HG03139 (cell line): ENCODE results near the gene RAD52.

Experiments
- ATAC-seq: cut with Tn5 transposase; IDR thresholded peaks from one replicate; pipeline ENCODE4 v1.9.1; 2021; ENCODE audit not compliant: unreplicated experiment

RAD52 gene

DNA sequence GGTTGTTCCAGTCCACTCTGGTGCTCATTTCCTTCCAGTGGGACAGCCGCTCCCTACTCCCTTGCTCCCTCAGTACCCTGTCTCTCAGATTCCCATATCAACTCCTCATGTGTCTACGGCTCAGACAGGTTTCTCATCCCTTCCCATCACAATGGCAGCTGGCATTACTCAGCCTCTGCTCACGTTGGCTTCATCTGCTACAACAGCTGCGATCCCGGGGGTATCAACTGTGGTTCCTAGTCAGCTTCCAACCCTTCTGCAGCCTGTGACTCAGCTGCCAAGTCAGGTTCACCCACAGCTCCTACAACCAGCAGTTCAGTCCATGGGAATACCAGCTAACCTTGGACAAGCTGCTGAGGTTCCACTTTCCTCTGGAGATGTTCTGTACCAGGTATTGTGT, 69.9 kb downstream of the RAD52 start:
- ATAC-seq, result no peak

DNA sequence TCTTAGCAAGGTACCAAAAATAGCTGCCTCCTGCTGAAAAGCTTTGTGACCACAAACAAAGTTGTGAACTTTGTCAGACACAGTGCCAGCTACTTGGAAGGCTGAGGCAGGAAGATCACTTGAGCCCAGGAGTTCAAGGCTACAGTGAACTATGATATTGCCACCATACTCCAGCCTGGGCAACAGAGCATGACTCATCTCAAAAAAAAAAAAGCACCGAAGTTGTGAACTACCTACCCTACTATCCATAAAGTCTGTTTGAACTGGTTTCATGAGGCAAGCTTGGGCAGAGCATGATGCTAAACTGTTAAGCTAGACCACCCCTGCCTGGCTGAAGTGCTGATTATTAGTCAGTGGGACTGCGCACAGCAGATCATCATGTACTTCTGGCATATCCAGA, 75.5 kb downstream of the RAD52 start:
- ATAC-seq, result no peak

DNA sequence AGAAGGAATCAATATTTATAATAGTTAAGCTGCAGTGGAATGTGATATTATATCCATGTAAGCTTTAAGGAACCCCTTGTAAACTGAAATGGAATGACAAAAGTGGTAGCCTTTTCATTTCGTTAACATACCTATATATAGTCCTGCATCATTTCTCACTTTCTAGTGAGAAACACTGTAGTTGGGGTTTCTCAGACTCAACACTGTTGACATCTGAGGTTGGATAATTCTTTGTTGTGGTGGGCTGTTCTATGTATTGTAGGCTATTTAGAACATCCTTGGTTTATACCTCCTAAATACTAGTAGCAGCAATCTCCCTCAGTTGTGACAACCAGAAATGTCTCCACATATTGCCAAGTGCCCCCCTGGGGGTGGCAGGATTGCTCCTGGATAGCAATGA, 79.1 kb downstream of the RAD52 start:
- ATAC-seq, result no peak

DNA sequence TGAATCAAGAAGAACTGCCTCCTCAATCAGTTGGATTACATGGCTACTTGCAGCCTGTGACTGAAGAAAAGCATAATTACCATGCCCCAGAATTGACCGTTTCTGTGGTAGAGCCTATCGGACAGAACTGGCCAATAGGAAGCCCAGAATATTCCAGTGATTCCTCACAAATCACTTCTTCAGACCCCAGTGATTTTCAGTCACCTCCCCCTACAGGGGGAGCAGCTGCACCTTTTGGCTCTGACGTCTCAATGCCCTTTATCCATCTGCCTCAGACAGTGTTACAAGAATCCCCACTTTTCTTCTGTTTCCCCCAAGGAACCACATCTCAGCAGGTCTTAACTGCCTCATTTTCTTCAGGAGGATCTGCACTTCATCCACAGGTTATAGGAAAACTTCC, 80.8 kb downstream of the RAD52 start:
- no peak for ATAC-seq

DNA sequence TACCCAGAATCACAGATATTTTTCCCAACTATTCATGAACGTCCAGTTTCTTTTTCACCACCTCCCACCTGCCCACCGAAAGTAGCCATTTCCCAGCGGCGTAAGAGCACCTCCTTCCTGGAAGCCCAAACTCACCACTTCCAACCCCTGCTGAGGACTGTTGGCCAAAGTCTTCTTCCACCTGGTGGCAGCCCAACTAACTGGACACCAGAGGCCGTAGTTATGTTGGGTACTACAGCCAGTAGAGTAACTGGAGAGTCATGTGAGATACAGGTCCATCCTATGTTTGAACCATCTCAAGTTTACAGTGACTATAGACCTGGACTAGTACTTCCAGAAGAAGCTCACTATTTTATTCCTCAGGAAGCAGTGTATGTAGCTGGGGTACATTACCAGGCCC, 81.6 kb downstream of the RAD52 start:
- ATAC-seq, result no peak

GRCh38 chr12:865614-866013, 83.9 kb downstream of the RAD52 start:
- no peak for ATAC-seq

DNA sequence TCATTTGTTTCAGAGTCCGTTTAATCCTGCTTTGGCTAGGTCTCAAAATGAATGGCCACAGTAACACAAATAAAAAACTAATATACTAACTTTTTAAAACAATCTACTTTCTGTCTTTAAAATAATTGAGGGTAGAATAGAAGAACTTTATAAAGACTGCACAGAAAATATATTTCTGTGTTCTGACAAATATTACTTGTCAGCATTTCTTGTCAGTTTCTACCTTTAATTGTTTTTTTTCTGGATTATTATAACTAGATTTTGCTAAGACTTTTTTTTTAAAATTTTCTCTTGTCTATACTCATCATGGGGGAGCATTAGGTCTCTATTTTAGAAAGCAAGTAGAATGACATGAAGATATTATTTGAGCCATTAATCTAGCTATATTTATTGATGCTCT, 86.2 kb downstream of the RAD52 start:
- no peak for ATAC-seq

DNA sequence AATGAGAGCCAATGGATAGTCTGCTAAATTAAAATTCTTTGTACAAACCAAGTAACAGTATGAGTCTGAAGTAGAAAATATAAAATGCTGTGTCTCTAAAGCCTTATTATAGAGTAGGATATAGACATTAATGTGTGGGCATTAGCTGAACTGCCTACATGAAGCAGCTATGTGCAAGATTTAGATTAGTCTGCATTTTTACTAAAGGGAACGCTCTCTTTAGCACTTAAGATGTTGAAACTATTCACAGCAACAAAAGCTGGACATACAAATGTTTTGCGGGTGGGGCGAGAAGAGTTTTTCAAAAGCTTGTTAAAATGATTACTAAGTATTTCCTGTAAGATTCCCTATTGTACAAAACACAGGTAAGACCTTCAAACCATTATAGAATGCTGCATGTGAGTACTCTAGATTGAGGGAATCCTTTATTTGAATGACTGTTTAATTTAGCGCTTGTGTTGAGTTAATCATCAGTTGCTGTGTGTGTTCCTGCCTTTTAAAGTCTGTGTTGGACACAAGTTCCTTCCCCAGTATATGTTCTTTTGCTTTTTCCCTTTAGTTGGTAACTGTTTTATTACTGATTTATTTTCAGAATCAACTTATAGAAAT, 87.1 kb downstream of the RAD52 start:
- no peak for ATAC-seq
